Activated CD4-positive, alpha-beta T cell treated with anti-CD3 and anti-CD28 coated beads, Interleukin-2, amount 50 U/mL, for 1 hour (primary cell): ENCODE results near the gene CXXC4.

Experiments used
- DNase-seq: peaks from one replicate; pipeline ENCODE4 v3.0.0-alpha.2; 2020

CXXC4 gene

GRCh38 chr4:104494822-104495559, at the start of gene CXXC4:
Gene CXXC4, minus strand, starts transcription at chr4:104494894. Its CDS starts 3,092 bp downstream, at chr4:104491802.
- DNase-seq, result peak; percentile 1

- DNase-seq, result no peak
Measured at GRCh38 chr4:104533156-104533555, 38.5 kb upstream of the CXXC4 start.

DNA sequence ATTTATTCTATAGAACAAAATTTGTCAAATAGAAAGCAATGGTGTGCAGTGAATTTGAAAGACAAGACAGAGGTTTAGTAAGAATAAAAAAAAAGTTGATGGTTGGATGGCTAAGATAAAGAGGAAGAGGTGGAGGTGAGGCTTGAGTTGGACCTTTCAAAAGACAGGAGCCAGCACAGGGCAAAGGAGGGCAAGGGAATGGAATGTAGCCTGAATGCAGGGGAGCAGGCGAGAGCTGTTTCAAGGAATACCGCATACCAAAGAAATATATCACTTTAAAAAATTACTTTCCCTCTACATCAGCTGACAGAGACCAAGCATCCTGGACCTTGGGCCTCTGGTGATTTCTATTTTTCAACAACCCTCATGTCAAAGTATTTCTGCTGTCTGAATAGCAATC, 38.0 kb upstream of the CXXC4 start:
- DNase-seq, result no peak

DNA sequence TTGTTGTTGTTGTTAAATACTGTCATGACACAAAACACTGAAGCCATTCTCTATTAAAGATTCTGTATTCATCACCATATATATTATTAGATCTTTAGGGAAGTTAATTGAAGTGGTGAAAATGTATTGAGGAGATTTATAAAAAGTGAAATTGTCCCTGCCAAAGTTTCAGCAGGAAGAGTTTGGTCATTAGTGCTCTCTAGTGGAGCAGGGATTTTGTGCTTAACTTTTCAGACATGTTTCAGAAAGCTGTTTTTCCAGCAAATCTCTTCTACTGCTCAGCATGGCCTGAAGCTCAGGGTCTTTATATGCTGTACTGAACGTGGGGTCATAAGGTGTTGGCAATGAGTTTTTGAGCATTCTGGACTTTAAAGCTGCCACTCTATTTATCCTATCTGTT, 36.7 kb upstream of the CXXC4 start:
- no peak for DNase-seq

- no peak for DNase-seq
Measured at GRCh38 chr4:104530426-104530825, 35.7 kb upstream of the CXXC4 start.

DNA sequence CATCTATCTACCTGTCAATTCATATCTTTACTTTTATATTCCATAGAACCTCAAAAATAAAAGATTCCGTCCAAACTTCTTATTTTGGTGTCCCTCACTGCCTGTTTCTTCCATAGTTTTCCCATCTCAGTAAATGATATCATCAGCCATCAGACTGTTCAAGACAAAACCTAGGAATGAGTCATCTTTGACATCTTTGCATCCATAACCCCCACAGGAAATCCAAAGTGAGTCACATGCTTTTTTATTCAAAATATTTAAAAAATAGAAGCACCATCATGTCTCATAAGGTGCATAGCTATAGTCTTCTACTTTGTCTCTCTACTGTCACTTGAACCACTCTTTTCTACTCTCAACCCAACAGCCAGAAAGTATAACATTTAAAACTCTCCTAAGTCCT, 29.9 kb upstream of the CXXC4 start:
- DNase-seq, result no peak

DNA sequence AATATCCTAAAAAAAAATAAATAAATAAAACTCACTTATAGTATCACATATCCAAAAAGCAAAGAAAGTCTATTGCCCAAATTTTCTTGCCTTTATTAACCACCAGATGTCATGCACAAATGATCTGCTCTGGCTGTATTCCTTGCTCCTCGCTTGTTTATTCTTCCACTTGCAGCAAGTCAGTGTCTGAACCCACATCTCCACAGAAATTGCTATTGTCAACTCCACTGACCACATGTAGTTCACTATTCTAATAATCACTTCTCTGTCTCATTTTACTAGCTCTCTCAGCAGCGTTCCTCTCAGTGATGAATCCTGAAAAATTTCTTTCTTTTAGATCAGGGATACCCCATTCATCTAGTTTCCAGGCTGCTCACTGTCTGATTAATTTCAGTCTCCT, 29.3 kb upstream of the CXXC4 start:
- no peak for DNase-seq

DNA sequence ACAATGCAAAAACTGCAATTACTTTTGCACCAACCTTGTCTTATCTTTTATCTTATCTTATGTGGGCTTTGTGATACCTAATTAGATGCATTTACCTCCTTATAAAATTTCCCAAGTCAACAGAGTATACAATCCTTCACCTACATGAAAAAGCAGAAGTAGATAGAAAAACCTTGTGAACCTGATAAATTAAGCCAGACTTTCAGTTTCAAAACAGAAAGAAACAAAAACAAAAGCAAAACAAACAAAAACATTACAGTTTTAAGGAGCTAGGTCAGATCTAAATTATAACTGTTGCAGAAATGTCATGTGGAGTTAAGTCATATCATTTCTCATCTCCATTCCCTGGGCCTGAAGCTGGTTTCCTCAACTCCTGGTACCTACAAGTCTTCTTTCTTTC, 24.9 kb upstream of the CXXC4 start:
- no peak for DNase-seq

GRCh38 chr4:104516884-104517283, 22.2 kb upstream of the CXXC4 start:
- no peak for DNase-seq

GRCh38 chr4:104508224-104508623, 13.5 kb upstream of the CXXC4 start:
- DNase-seq, result no peak

GRCh38 chr4:104507112-104507511, 12.4 kb upstream of the CXXC4 start:
- DNase-seq, result no peak

GRCh38 chr4:104504536-104504935, 9.8 kb upstream of the CXXC4 start:
- DNase-seq, result no peak

GRCh38 chr4:104502471-104502870, 7.8 kb upstream of the CXXC4 start:
- no peak for DNase-seq

GRCh38 chr4:104501290-104501689, 6.6 kb upstream of the CXXC4 start:
- no peak for DNase-seq

DNA sequence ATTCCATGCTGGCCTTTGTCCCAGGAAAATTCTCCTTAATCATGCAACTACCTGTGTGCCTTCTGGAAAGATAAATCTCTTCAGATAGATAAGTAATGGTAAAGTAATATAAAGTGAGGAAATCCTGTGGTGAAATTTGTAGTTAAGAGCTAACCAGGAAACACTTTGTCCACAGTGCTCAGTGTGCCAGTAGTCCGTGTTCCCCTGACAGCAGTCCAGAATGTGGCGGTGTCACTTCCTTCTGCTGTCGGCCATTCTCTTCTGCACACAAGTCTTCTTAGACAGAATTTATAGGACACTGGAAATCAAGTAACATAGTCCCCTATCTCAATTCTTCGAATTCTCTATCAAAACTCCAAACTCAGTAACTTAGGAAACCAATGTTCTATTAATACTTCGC, 5.7 kb upstream of the CXXC4 start:
- no peak for DNase-seq

- DNase-seq, result no peak
Measured at GRCh38 chr4:104494185-104494584, 509 bp downstream of the CXXC4 start.

- no peak for DNase-seq
Measured at GRCh38 chr4:104493081-104493831, 1.4 kb downstream of the CXXC4 start.

GRCh38 chr4:104492183-104492771, 2.4 kb downstream of the CXXC4 start:
- no peak for DNase-seq

GRCh38 chr4:104491481-104492182, 3.1 kb downstream of the CXXC4 start:
- DNase-seq, result peak; percentile 15

DNA sequence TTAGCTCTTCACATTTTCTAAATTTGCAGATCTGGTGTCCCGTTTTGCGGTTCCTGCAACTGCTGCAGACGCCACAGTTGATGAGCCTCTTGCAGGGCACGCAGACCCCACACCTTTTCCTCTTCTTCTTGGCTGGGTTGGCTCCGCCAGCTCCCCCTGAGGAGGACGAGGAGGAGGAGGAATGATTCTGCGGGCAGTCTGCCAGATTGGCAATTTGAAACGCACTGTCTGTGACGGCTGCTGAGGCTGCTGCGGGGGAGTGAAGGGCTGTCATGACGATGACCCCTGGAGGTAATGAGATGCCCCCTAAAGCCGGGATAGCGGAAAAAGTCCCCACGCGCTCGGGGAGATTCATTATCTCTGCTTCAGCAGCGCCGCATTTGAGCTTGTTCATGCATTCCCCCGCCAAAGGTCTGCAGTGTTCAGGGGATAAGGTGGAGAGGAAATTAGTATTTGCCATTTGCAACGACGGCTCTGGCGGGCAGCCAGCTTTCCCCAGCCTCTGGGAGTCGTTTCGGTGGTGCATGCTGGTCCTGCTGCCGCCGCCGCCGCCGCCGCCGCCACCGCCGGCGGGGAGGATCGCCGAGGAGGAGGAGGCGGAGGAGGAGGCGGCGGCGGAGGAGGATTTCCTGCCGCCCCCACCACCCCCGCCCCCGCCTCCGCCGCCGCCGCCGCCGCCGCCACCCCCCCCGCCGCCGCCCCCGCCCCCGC, 3.8 kb downstream of the CXXC4 start:
- DNase-seq, result peak; percentile 43

GRCh38 chr4:104490096-104490769, 4.5 kb downstream of the CXXC4 start:
- no peak for DNase-seq

- no peak for DNase-seq
Measured at GRCh38 chr4:104489731-104490095, 5.0 kb downstream of the CXXC4 start.
